ENCODE measurements around the gene CHRNA4. TPM values are rescaled to one million over a fixed set of nuclear protein-coding genes. Genes with fewer than 3 reads are reported as not detected.
A peak's percentile ranks its signal among the peaks of the same experiment; 100 is the strongest.

The CHRNA4 gene
- polyA plus RNA-seq, 3 donors: 8.6 to 23.6 (median 19.1) TPM

GRCh38 chr20:63323357-63323981, 37.7 kb downstream of the CHRNA4 start:
- no peak for DNase-seq

- no peak for DNase-seq
Measured at GRCh38 chr20:63322933-63323273, 38.2 kb downstream of the CHRNA4 start.

DNA sequence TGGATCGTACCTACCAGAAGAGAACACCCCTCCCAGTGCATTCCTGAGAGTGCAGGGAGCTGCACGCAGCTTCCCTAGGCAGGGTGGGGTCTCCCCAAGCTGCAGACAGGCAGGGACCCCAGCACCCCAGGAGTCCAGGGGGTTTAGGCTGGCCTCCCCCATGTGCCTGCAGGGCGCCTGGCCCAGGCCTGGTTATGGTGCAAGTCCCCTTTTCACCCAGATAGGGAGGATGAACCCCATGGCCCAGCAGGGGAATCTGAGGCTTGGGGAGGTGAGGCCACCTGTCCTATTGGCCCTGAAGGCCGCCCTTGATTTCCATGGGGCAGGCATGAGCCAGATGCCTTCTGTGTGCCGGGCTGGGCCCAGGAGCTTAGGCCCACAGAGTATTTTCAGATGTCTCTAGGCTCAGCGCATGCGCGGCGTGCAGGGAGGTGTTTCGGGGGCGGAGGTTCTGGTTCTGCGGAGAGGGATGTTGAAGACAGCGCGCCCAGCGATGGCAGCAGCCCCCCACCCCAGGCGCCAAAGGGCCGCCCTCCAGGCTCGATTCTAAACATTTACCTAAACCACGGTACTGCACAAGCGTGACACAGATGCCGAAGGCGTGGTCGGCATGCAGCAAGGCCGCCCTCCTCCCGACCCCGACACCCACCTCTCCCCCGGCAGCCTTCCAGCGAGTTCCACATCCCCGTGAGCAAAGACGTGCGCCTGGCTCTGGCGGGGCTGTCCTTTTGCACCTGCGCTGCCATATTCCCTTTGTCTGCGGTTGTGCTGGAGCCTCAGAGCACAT, 38.8 kb downstream of the CHRNA4 start:
- DNase-seq: no peak

DNA sequence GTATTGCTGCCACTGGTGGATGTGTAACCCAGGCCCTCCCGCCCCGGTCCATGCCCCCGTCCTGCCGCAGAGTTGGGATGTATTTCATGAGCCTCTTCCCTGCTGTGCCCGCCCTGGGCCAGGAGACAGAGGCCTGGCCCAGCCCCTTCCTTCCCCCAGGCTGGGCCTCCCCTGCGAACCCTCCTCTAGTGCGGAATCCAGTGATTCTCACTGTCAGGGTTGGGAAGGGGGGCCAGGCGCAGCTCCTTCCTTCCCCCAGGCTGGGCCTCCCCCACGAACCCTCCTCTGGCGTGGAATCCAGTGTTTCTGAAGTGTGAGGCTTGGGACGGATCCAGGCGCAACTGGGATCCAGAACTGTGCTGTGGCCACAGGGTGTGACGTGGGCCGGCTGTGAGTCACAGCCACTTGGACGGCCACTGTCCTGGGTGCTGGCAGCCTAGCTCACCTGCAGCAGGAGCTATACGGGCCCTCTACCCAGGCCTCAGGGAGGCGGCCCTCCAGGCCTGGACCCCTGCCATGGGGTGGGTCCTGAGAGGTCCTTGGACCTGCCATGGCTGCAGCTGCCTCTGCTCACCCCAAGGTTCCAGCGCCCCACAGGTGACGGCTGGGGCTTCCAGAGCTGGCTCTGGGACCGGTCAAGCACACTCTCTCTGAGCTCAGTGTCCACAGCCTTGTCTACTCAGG, 39.9 kb downstream of the CHRNA4 start:
- DNase-seq: no peak

GRCh38 chr20:63320616-63321147, 40.5 kb downstream of the CHRNA4 start:
- no peak for DNase-seq

DNA sequence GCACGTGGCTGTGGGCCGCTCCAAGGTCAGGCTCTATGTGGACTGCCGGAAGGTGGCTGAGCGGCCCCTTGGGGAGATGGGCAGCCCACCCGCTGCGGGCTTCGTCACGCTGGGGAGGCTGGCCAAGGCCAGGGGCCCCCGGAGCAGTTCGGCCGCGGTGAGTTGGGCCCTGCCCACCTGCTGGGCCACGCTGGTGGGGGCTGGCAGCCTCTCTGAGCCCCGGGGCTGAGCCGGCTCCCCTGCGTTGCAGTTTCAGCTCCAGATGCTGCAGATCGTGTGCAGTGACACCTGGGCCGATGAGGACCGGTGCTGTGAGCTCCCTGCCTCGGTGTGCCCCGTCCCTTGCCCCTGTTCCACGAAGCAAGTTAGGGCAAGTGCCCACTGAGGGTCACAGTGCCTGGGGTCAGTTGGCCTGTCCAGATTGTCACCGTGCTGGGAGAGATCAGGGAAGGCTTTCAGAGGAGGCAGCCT, 41.1 kb downstream of the CHRNA4 start:
- no peak for DNase-seq

DNA sequence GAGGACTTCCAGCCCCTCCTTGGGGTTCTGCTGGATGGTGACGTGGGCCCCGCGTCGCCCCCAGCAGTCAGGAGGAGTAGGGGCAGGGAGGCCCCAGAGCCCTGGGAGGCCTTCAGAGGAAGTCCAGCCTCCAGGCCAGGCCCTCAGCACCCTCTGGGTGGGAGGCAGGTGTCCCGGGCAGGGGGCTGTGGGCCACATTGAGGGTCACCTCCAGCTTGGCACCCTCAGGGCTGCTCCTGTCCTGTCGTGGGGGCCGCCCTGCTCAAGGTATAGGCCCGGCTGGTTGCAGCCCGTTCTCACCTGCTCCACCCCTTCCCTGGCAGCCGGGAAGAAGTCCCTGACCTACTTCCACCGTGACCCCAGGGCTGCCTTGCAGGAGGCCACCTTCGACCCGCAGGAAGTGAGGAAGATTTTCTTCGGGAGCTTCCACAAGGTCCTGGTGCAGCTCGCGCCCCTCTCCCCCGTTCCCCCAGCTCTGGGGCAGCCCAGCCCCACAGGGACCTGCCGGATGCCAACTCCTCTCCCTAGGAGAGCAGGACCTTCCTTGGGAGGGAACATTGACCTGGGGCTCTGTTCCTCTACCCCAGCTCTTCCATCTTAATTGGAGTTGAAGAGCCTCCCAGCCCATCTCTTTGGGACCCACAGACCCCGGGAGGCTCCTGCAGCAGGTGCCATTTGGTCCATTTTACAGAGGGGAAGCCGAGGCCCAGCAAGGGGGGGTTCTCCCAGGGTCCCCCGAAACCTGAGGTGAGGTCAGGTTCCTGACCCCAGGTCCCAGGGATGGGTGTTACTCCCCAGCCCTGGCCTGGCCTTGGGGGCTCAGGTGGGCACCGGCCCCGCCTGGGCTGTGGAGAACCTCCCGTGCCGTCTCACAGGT, 41.7 kb downstream of the CHRNA4 start:
- no peak for DNase-seq

GRCh38 chr20:63318391-63319163, 42.6 kb downstream of the CHRNA4 start:
- no peak for DNase-seq

- DNase-seq: no peak
Measured at GRCh38 chr20:63317601-63318291, 43.4 kb downstream of the CHRNA4 start.

DNA sequence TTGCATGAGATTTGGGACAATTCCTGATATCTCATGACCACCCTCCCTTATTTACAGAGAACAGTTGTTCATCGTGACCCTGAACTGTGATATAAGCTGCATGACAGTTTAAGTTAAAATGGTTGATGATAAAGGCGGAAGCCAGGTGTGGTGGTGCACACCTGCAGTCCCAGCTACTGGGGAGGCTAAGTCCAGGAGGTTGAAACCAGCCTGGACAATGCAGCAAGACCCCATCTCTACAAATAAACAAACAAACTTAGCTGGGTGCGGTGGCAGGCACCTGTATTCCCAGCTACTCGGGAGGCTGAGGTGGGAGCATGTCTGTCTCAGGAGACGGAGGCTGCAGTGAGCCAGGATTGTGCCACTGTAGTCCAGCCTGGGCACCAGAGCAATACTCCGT, 44.1 kb downstream of the CHRNA4 start:
- no peak for DNase-seq

DNA sequence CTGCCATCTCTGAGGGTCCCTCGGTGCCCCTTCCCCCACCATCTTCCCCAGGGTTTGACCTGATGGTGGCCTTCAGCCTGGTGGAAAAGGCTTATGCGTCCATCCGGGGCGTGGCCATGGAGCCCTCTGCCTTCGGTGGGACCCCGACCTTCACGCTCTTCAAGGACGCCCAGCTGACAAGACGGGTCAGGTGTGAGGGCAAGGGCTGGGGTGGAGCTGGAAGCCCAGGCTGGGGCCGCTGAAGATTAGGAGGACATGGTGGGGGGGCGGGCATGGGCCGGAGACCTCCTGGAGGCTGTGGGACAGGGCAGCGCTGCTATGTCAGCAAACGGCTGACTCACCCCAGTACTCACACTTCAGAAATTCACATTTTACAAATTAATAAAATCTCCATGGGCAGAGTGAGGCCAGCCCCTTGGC, 44.6 kb downstream of the CHRNA4 start:
- no peak for DNase-seq

GRCh38 chr20:63315731-63316491, 45.2 kb downstream of the CHRNA4 start:
- no peak for DNase-seq

- no peak for DNase-seq
Measured at GRCh38 chr20:63315240-63315689, 45.9 kb downstream of the CHRNA4 start.

GRCh38 chr20:63314566-63315239, 46.4 kb downstream of the CHRNA4 start:
- no peak for DNase-seq

- no peak for DNase-seq
Measured at GRCh38 chr20:63314015-63314471, 47.1 kb downstream of the CHRNA4 start.

DNA sequence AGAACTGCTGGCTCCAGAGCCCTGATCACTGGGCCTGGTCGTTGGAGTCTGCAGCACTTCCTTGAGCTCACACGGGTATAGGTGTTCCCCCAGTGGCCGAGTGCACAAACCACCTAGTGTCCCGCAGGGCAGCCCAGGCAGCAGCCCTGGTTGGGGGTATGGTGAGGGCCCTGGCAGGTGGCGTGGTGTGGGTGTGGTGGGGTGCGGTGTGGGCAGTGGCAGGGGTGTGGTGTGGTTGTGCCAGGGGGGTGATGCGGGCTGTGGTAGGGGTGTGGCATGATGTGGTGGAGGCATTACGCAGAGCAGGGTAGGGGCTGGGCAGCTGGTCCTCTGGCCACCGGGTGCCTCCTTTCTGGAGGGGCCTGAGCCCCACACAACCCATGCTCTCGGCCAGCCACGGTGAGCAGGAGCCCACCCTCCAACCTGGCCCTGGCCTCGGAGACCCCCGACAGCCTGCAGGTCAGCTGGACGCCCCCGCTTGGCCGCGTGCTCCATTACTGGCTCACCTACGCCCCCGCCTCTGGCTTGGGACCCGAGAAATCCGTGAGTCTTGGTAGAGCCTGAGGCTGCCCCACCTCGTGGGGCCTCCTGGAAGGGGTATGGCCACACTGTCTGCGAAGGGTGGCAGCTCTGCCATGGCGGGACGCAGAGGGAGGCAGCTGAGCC, 47.7 kb downstream of the CHRNA4 start:
- DNase-seq: no peak

DNA sequence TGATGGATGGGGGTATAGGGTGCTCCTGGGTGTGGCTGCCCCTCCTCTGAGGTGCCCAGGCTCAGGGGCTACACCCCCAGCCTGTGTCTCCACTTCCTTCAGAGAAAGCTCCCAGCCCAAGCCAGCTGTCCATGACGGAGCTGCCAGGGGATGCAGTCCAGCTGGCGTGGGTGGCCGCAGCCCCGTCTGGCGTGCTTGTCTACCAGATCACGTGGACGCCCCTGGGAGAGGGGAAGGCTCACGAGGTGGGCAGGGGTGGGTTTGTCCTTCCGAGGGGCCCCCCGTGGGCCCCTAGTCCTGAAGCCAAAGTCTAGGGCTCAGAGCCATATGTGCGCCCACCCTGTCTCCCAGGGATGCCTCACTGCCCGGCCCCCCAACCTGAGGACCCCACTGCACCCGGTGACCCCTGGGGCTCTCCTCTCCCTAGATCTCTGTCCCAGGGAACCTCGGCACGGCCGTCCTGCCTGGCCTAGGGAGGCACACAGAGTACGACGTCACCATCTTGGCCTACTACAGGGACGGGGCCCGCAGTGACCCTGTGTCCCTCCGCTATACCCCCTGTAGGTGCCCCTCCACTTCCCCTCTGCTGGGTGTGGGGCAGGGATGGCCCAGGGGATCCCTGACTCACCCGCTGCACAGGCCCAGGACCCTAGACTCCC, 48.3 kb downstream of the CHRNA4 start:
- DNase-seq: peak; percentile 71
